GM12878 (cell line): Measurements from ENCODE around the gene MMEL1. TPM values are rescaled to one million over a fixed set of nuclear protein-coding genes. Genes with fewer than 3 reads are reported as not detected.
A peak's percentile ranks its signal among the peaks of the same experiment; 100 is the strongest.

Experiments used
- BACH1 ChIP-seq: fragments of 450-650 bp; IDR thresholded peaks from 2 replicates; pipeline ENCODE4 v1.6.1; 2017; ENCODE audit warnings: mild to moderate bottlenecking, borderline replicate concordance
- CHD2 ChIP-seq: IDR thresholded peaks from 2 replicates; pipeline ENCODE4 v1.6.1; 2011; ENCODE audit warnings: low read depth, low read length, improper control_type of control experiment, borderline replicate concordance
- HDGF ChIP-seq: fragments of 450-650 bp; IDR thresholded peaks from 2 replicates; pipeline ENCODE4 v1.6.1; 2016; ENCODE audit warnings: antibody characterized with exemption
- NRF1 ChIP-seq: conservative IDR thresholded peaks from 2 replicates; pipeline ENCODE4 v1.6.1; 2011; ENCODE audit warnings: mild to moderate bottlenecking, low read depth, low read length, improper control_type of control experiment
- STAT1 ChIP-seq: fragments of 450-650 bp; conservative IDR thresholded peaks from 2 replicates; pipeline ENCODE4 v1.6.1; 2014; ENCODE audit warnings: antibody characterized with exemption, mild to moderate bottlenecking
- SUPT20H ChIP-seq: IDR thresholded peaks from 2 replicates; pipeline ENCODE4 v1.6.1; 2011; ENCODE audit warnings: low read depth, mild to moderate bottlenecking, low read length, moderate library complexity, borderline replicate concordance; ENCODE audit not compliant: control insufficient read depth
- ZNF24 ChIP-seq: fragments of 450-650 bp; IDR thresholded peaks from 2 replicates; pipeline ENCODE4 v1.6.1; 2017; ENCODE audit warnings: antibody characterized with exemption, mild to moderate bottlenecking
- polyA plus RNA-seq, 11 experiments: library from polyadenylated mRNA; depleted of rRNA in 4 of 11; unstranded in 6 of 11; stranded (reverse) in 5 of 11; fragments of >200 nt; fragmentation: Nextera tagmentation in 4 of 11; fragmentation: Illumina TruSeq in 1 of 11; extraction: Ambion mirVana in 4 of 11; extraction: Trizol in 1 of 11; gene quantifications; 1 replicate in 1 of 11; 2 replicates in 10 of 11; pipeline versions ENCODE4 v1.2.1 to v1.2.3, GENCODE V29; 2011 to 2016; ENCODE audit warnings: inconsistent platforms in 2 of 11, missing spikeins in 2 of 11, low read depth in 1 of 11
- total RNA-seq, 4 experiments: library from RNA; depleted of rRNA in 3 of 4; stranded (reverse); fragments of >200 nt in 3 of 4; fragmentation: Illumina TruSeq in 1 of 4; extraction: Trizol in 1 of 4; gene quantifications; 2 replicates each; pipeline versions ENCODE4 v1.2.1 to v1.2.3, GENCODE V29; 2013 to 2021
- TF ChIP-seq, protein P1 (sequence below): fragments of 450-650 bp; formaldehyde crosslinking; IDR thresholded peaks from 2 replicates; pipeline ENCODE4 v1.4.0; 2022; ENCODE audit warnings: mild to moderate bottlenecking, moderate library complexity
- TF ChIP-seq, protein P2 (sequence below): fragments of 450-650 bp; IDR thresholded peaks from 2 replicates; pipeline ENCODE4 v1.6.1; 2017; ENCODE audit warnings: mild to moderate bottlenecking, moderate library complexity
- TF ChIP-seq, protein P3 (sequence below): IDR thresholded peaks from 2 replicates; pipeline ENCODE4 v1.6.1; 2011; ENCODE audit warnings: mild to moderate bottlenecking, low read depth, low read length, moderate library complexity; ENCODE audit not compliant: insufficient replicate concordance
- TF ChIP-seq, protein P4 (sequence below): fragments of 450-650 bp; IDR thresholded peaks from 2 replicates; pipeline ENCODE4 v1.6.1; 2018; ENCODE audit warnings: mild to moderate bottlenecking, low read depth, moderate library complexity; ENCODE audit not compliant: partially characterized antibody
- TF ChIP-seq, protein P5 (sequence below): fragments of 450-650 bp; formaldehyde crosslinking; IDR thresholded peaks from 2 replicates; pipeline ENCODE4 v1.4.0; 2020; ENCODE audit warnings: mild to moderate bottlenecking, moderate library complexity

MMEL1 gene
- total and polyA plus RNA-seq, 10 of the 15 experiments (the other 5 are each of a cell fraction or from before 2014, with no cell fraction given): 0.11 TPM; not detected in 9

DNA sequence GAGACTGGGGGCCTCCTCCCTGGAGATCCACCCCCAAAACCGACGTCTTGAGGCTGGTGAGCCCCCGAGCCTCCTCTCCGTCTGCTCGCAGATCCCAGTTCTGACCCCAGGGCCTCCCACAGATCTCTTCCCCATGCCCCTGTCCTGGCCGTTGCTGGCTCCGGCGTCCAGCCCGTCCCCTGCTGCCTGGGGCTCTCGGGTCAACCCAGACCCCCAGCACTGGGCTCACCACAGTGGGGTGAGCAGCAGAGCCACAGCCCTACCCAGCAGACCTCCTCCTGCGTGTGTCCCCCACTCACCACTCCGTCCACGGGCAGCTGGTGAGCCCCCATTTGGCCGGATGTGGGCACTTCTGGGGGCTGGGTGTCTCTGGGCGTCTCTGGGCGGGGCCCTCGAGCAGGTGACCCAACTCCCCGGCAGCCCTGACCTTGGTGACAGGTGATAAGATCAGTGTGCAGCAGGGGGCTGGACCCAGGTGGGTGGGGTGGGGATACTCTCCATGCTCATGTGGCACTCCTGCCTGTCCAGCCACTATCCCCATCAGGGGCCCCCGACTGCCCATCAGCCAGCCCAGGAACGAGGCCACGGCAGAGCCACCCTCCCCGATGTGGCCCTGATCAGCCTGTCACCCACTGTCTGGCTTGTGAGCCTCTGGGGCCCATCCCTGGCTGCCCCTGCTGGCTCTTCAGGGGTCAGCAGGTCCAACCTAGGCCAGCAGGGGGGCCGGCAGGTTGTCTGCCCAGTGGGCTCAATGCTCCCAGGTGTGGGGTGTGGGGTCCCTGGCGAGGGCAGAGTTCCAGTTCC, 75.9 kb downstream of the MMEL1 start (continued):
- peak; percentile 53; the same call in 1 of the 2 replicates for TF ChIP-seq CHD2
- TF ChIP-seq, protein P1, sequence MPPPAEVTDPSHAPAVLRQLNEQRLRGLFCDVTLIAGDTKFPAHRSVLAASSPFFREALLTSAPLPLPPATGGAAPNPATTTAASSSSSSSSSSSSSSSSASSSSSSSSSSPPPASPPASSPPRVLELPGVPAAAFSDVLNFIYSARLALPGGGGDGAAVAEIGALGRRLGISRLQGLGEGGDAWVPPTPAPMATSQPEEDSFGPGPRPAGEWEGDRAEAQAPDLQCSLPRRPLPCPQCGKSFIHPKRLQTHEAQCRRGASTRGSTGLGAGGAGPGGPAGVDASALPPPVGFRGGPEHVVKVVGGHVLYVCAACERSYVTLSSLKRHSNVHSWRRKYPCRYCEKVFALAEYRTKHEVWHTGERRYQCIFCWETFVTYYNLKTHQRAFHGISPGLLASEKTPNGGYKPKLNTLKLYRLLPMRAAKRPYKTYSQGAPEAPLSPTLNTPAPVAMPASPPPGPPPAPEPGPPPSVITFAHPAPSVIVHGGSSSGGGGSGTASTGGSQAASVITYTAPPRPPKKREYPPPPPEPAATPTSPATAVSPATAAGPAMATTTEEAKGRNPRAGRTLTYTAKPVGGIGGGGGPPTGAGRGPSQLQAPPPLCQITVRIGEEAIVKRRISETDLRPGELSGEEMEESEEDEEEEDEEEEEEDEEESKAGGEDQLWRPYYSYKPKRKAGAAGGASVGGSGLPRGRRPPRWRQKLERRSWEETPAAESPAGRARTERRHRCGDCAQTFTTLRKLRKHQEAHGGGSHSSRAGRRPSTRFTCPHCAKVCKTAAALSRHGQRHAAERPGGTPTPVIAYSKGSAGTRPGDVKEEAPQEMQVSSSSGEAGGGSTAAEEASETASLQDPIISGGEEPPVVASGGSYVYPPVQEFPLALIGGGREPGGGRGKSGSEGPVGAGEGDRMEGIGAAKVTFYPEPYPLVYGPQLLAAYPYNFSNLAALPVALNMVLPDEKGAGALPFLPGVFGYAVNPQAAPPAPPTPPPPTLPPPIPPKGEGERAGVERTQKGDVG (CRISPR knock-in tag): no peak
- TF ChIP-seq NRF1: no peak
- TF ChIP-seq, protein P2, sequence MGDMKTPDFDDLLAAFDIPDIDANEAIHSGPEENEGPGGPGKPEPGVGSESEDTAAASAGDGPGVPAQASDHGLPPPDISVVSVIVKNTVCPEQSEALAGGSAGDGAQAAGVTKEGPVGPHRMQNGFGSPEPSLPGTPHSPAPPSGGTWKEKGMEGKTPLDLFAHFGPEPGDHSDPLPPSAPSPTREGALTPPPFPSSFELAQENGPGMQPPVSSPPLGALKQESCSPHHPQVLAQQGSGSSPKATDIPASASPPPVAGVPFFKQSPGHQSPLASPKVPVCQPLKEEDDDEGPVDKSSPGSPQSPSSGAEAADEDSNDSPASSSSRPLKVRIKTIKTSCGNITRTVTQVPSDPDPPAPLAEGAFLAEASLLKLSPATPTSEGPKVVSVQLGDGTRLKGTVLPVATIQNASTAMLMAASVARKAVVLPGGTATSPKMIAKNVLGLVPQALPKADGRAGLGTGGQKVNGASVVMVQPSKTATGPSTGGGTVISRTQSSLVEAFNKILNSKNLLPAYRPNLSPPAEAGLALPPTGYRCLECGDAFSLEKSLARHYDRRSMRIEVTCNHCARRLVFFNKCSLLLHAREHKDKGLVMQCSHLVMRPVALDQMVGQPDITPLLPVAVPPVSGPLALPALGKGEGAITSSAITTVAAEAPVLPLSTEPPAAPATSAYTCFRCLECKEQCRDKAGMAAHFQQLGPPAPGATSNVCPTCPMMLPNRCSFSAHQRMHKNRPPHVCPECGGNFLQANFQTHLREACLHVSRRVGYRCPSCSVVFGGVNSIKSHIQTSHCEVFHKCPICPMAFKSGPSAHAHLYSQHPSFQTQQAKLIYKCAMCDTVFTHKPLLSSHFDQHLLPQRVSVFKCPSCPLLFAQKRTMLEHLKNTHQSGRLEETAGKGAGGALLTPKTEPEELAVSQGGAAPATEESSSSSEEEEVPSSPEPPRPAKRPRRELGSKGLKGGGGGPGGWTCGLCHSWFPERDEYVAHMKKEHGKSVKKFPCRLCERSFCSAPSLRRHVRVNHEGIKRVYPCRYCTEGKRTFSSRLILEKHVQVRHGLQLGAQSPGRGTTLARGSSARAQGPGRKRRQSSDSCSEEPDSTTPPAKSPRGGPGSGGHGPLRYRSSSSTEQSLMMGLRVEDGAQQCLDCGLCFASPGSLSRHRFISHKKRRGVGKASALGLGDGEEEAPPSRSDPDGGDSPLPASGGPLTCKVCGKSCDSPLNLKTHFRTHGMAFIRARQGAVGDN: no peak
- TF ChIP-seq, protein P3, sequence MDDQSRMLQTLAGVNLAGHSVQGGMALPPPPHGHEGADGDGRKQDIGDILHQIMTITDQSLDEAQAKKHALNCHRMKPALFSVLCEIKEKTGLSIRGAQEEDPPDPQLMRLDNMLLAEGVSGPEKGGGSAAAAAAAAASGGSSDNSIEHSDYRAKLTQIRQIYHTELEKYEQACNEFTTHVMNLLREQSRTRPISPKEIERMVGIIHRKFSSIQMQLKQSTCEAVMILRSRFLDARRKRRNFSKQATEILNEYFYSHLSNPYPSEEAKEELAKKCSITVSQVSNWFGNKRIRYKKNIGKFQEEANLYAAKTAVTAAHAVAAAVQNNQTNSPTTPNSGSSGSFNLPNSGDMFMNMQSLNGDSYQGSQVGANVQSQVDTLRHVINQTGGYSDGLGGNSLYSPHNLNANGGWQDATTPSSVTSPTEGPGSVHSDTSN: peak; percentile 21
- TF ChIP-seq STAT1: no peak
- TF ChIP-seq SUPT20H: no peak
- TF ChIP-seq, protein P4, sequence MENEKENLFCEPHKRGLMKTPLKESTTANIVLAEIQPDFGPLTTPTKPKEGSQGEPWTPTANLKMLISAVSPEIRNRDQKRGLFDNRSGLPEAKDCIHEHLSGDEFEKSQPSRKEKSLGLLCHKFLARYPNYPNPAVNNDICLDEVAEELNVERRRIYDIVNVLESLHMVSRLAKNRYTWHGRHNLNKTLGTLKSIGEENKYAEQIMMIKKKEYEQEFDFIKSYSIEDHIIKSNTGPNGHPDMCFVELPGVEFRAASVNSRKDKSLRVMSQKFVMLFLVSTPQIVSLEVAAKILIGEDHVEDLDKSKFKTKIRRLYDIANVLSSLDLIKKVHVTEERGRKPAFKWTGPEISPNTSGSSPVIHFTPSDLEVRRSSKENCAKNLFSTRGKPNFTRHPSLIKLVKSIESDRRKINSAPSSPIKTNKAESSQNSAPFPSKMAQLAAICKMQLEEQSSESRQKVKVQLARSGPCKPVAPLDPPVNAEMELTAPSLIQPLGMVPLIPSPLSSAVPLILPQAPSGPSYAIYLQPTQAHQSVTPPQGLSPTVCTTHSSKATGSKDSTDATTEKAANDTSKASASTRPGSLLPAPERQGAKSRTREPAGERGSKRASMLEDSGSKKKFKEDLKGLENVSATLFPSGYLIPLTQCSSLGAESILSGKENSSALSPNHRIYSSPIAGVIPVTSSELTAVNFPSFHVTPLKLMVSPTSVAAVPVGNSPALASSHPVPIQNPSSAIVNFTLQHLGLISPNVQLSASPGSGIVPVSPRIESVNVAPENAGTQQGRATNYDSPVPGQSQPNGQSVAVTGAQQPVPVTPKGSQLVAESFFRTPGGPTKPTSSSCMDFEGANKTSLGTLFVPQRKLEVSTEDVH: no peak
- TF ChIP-seq, protein P5, sequence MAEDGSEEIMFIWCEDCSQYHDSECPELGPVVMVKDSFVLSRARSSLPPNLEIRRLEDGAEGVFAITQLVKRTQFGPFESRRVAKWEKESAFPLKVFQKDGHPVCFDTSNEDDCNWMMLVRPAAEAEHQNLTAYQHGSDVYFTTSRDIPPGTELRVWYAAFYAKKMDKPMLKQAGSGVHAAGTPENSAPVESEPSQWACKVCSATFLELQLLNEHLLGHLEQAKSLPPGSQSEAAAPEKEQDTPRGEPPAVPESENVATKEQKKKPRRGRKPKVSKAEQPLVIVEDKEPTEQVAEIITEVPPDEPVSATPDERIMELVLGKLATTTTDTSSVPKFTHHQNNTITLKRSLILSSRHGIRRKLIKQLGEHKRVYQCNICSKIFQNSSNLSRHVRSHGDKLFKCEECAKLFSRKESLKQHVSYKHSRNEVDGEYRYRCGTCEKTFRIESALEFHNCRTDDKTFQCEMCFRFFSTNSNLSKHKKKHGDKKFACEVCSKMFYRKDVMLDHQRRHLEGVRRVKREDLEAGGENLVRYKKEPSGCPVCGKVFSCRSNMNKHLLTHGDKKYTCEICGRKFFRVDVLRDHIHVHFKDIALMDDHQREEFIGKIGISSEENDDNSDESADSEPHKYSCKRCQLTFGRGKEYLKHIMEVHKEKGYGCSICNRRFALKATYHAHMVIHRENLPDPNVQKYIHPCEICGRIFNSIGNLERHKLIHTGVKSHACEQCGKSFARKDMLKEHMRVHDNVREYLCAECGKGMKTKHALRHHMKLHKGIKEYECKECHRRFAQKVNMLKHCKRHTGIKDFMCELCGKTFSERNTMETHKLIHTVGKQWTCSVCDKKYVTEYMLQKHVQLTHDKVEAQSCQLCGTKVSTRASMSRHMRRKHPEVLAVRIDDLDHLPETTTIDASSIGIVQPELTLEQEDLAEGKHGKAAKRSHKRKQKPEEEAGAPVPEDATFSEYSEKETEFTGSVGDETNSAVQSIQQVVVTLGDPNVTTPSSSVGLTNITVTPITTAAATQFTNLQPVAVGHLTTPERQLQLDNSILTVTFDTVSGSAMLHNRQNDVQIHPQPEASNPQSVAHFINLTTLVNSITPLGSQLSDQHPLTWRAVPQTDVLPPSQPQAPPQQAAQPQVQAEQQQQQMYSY (CRISPR knock-in tag): no peak
- no peak; the same call in 1 of the 2 replicates for TF ChIP-seq BACH1
- no peak; the same call in 1 of the 2 replicates for TF ChIP-seq HDGF
- no peak for TF ChIP-seq ZNF24
